NCI-H146 treated with DMSO at 0.1 percent for 48 hours (cell line): ENCODE data around the gene NCAPG2.
"Not testable (repeated sequence)": the region's sequence is repeated elsewhere in the genome, so short reads cannot be mapped to it uniquely, and the experiment has no call there.

Experiments
- DNase-seq: peaks from one replicate; lab custom pipeline; 2025; ENCODE audit not compliant: unreplicated experiment; lab: John Stamatoyannopoulos, UW

Gene NCAPG2

GRCh38 chr7:158680754-158681153 is 23.9 kb downstream of the NCAPG2 start:
- DNase-seq: no peak

DNA sequence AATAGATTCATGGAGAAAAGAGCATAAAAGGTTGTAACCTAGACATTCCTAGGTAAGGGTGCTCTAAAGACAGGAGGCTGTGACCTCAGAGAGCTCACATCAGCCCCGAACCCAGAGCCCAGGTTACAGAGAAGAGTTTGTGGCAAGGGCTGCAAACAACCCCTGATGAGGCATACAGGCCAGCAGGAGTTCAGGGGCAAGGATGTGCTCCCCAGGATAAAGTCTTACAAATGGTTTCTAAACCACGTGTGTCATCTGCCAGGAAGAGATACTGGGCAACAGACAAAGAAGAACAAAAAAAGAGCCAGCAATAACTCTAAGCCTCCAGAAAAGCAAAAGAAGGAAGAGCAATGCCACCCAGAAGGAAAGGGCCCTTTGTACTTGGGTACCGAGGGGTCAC is 27.7 kb downstream of the NCAPG2 start:
- DNase-seq: no peak

DNA sequence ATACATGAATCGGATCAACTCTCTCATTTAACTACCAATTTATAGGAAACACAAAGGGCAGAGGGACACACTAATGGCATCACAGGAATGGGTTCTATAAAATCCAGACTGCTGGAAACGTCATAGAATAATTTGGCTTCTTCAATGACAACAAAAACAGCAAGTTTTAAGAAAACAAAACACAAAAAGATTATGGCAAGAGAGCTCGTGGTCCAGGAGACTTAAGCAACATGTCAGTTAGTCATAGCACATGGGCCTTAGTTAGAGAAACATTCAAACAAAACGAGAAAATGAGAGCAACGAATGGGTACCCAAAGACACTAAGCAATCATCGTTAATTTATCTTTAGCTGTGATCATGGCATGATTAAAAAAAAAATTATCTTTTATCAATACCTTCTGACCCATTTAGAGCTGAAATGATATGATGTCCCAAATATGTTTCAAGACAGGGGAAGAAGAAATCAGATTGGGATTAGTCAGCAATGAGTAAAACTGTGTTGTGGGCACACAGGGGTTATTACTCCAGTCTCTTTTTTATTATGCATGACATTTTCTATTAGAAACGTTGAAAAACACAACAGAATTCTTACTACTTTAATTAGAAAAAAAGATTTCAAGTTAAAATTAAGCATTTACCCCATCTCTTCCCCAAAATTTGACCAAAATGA is 28.3 kb downstream of the NCAPG2 start:
- no peak for DNase-seq

DNA sequence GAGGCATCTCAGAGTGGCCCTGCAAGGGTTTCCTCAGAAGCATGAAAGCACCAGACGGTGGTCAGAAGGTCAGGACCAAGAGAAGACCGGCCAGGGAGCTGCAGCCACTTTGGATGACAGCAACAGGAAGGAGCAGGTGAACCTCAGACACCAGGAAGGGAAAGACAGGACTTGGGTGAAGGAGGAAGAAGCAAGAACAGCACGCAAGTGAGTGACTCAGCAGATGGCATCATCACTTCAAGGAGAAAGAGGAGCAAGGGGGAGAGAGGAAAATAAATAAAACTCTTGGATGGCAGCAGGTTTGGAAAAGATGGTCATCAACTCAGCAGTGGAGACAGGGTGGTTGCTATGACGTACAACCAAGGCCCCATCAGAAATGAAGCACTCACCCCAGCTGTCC is 31.6 kb downstream of the NCAPG2 start:
- no peak for DNase-seq

DNA sequence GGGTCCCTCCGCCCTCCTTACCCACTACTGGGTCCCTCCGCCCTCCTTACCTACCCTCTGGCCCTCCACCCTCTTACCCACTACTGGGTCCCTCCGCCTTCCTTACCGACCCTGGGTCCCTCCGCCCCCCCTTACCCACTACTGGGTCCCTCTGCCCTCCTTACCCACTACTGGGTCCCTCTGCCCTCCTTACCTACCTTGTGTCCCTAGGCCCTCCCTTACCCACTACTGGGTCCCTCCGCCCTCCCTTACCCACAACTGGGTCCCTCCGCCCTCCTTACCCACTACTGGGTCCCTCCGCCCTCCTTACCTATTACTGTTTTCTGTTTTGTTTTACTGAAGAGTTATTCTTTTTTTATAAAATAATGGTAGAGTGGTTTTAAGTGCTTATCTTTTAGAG is 36.5 kb downstream of the NCAPG2 start:
- not testable (repeated sequence) for DNase-seq

DNA sequence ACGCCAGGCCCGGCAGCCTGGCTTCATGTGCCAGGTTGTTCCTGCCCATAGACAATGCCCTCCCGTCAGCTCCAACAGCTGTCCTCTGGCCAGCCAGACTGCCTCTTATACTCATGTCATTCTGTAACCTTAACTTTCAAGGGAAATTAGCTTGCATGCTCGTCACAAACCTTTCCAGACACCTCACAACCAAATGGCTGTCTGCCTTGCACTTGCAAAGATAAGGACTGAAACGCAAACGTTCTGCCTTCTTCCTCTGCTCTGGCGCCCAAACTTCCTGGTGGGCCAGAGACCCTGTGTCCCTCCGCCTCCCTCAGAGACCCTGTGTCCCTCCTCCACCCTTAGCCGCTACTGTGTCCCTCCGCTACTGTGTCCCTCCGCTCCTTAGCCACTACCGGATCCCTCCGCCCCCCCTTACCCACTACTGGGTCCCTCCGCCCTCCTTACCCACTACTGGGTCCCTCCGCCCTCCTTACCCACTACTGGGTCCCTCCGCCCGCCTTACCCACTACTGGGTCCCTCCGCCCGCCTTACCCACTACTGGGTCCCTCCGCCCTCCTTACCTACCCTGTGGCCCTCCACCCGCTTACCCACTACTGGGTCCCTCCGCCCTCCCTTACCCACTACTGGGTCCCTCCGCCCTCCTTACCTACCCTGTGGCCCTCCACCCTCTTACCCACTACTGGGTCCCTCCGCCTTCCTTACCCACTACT is 37.5 kb downstream of the NCAPG2 start:
- not testable (repeated sequence) for DNase-seq

GRCh38 chr7:158666401-158666800 is 38.2 kb downstream of the NCAPG2 start:
- DNase-seq: no peak

DNA sequence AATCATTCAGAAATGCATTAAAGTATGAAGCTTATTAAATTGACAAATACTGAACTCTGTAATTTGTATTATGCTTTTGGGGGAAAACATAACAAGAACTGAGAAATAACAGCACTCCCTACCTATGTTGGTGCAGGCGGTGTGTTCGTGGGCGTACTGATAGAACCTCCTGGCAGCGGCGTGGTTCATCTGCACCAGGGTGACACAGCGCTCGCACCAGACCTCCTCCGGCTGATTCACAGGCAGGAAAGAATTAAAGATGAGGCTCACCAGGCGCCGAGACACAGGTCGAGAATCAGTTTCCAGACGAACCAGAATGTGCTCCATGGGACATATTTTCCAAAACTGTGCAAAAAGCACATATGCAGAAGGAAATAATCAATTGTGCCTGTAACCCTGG is 40.2 kb downstream of the NCAPG2 start:
- no peak for DNase-seq

- no peak for DNase-seq
Observed at GRCh38 chr7:158663428-158663741, 41.2 kb downstream of the NCAPG2 start.

GRCh38 chr7:158662610-158663427 is 41.8 kb downstream of the NCAPG2 start:
- no peak for DNase-seq

- no peak for DNase-seq
Observed at GRCh38 chr7:158658475-158658874, 46.1 kb downstream of the NCAPG2 start.

- DNase-seq: no peak
Observed at GRCh38 chr7:158657189-158657746, 47.3 kb downstream of the NCAPG2 start.

GRCh38 chr7:158655931-158656441 is 48.6 kb downstream of the NCAPG2 start:
- DNase-seq: no peak

- no peak for DNase-seq
Observed at GRCh38 chr7:158655507-158655906, 49.1 kb downstream of the NCAPG2 start.

DNA sequence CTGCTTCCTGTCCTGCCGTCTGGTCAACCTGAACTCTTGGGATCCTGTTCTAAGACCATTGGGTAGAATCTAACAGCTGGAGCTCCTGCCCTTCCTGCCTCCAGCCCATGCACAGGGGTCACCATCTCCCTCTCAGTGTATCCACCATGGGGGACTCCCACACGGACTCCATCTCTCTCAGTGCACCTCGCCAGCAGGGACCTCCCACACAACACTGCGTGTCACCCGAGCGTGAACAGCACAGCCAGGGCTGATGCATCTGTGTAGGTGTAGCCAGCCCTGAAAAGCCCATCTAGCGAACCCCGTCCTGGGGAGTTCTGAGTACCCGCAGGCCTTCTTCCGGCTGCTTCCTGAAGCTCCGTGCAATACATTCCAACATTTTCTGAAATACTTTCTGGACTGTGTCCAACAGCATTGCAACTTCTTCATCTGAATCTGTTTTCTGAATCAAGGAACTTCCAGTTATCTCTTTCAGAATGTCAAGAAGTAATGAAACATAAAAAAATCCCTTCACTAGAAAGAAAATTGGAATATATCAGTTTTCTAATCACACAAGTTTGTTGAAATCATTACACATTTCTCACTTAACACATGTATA is 52.5 kb downstream of the NCAPG2 start:
- DNase-seq: no peak

DNA sequence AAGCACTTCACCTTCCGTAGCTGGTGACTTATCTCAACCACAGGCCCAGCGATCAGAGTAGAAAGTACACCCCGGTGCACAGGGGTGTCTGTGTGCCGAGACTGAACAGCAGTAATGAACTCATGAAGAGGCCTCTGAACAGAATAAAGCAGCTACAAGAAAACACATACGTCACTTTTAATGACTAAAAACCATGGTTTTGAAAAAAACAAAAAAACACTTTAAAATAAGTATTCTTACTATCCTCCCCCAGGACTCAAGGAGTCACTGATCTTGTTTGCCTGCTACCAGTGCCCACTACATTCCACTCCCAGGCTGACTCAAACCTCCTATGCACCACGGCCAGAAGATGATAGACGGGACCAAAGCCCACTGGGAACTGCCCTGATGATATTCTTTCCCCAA is 53.8 kb downstream of the NCAPG2 start:
- no peak for DNase-seq

GRCh38 chr7:158649279-158649678 is 55.3 kb downstream of the NCAPG2 start:
- no peak for DNase-seq

- DNase-seq: no peak
Observed at GRCh38 chr7:158648787-158649186, 55.8 kb downstream of the NCAPG2 start.

GRCh38 chr7:158648168-158648567 is 56.4 kb downstream of the NCAPG2 start:
- DNase-seq: no peak

DNA sequence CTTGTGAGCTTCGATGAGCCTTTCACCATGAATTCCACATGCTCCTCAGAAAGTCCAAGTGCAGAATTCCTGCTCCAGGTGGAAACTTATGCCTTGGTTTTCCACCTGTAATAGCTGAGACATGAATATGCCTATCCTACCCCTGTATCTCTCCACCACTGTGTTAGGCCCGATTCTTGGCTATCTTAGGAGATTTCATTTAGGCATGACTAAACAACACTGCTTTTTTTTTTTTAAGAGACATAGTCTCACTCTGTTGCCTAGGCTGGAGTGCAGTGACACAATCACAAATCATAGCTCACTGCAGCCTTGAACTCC is 57.2 kb downstream of the NCAPG2 start:
- no peak for DNase-seq

DNA sequence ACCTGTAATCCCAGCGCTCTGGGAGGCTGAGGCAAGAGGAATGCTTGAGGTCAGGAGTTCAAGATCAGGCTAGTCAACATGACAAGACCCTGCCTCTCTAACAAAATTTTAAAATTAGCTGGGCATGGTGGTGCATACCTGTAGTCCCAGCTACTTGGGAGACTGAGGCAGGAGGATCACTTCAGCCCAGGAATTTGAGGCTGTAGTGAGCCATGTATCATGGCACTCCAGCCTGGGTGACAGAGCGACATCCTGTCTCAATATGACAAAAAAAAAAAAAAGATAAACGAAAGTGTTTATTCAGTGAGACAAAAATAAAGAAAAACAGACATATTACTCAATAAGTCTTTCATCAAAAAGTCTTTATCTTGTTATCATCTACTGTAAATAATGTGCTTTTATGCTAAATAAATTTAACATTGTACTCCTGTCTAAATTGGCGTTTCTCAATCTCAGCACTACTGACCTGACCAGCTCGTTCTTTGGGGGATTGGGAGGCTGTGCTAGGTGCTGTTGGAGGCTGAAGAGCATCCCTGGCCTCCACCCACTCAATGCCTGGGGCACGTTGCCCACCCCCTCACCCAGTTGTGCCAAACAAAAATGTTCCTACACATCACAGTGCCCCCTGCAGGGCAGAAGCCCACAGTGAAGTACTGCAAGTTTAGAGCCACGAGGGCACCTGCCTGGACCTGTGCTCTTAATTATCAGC is 57.7 kb downstream of the NCAPG2 start:
- DNase-seq: peak; percentile 2
